K562 (cell line): ENCODE measurements around the gene ZNF8. TPM values are rescaled to one million over a fixed set of nuclear protein-coding genes. Genes with fewer than 3 reads are reported as not detected.

Source experiments
- BACH1 ChIP-seq: fragments of 200-800 bp; sonication (Bioruptor generic); IDR thresholded peaks from 2 replicates; pipeline ENCODE4 v1.6.1; 2016; ENCODE audit warnings: missing genetic modification characterization, missing compliant biosample characterization
- FOXK2 ChIP-seq, 2 experiments: fragments of 450-650 bp; IDR thresholded peaks in 1 of 2; conservative IDR thresholded peaks in 1 of 2; 2 replicates each; pipeline ENCODE4 v1.6.1; 2016; ENCODE audit warnings: low read depth in 2 of 2, mild to moderate bottlenecking in 1 of 2
- GATAD2B ChIP-seq: fragments of 450-650 bp; IDR thresholded peaks from 2 replicates; pipeline ENCODE4 v1.6.1; 2017; ENCODE audit warnings: mild to moderate bottlenecking, borderline replicate concordance
- HMG20A ChIP-seq: fragments of 450-650 bp; formaldehyde crosslinking; conservative IDR thresholded peaks from 2 replicates; pipeline ENCODE4 v1.4.0; 2020; ENCODE audit warnings: mild to moderate bottlenecking, mixed read lengths
- HMG20B ChIP-seq: fragments of 250-450 bp; sonication (Bioruptor Pico); IDR thresholded peaks from 2 replicates; pipeline ENCODE4 v1.5.0; 2021; ENCODE audit warnings: mild to moderate bottlenecking
- KAT8 ChIP-seq: fragments of 450-650 bp; IDR thresholded peaks from 2 replicates; pipeline ENCODE4 v1.6.1; 2016; ENCODE audit warnings: low read depth, mild to moderate bottlenecking
- MYNN ChIP-seq, 2 experiments: sonication (generic); formaldehyde crosslinking in 1 of 2; IDR thresholded peaks; 2 replicates each; pipeline versions ENCODE4 v1.5.0 to v1.6.1; 2016 to 2020; ENCODE audit warnings: antibody characterized with exemption in 1 of 2, missing genetic modification reagents in 1 of 2
- NBN ChIP-seq: fragments of 450-650 bp; IDR thresholded peaks from 2 replicates; pipeline ENCODE4 v1.6.1; 2016; ENCODE audit warnings: low read depth, mild to moderate bottlenecking
- POLR2B ChIP-seq: fragments of 450-650 bp; IDR thresholded peaks from 2 replicates; pipeline ENCODE4 v1.6.1; 2018; ENCODE audit warnings: low read depth; ENCODE audit not compliant: partially characterized antibody
- RB1 ChIP-seq: fragments of 450-650 bp; IDR thresholded peaks from 2 replicates; pipeline ENCODE4 v1.6.1; 2017; ENCODE audit warnings: low read depth, mild to moderate bottlenecking
- SNRNP70 ChIP-seq: fragments of 200-400 bp; formaldehyde crosslinking; optimal IDR thresholded peaks from 2 replicates; pipeline ENCODE3; 2017; ENCODE audit warnings: low read depth, low read length
- ZFP36 ChIP-seq: fragments of 150-350 bp; IDR thresholded peaks from 2 replicates; pipeline ENCODE4 v1.6.1; 2018; ENCODE audit warnings: low read length, low read depth; ENCODE audit not compliant: partially characterized antibody
- ZNF134 ChIP-seq: fragments of 250-450 bp; sonication (Bioruptor Pico); conservative IDR thresholded peaks from 2 replicates; pipeline ENCODE4 v1.4.0; 2020
- ZNF551 ChIP-seq: fragments of 250-450 bp; sonication (Bioruptor Pico); IDR thresholded peaks from 2 replicates; pipeline ENCODE4 v1.5.0; 2021; ENCODE audit warnings: mild to moderate bottlenecking, moderate library complexity
- ZSCAN32 ChIP-seq: fragments of 450-650 bp; formaldehyde crosslinking; IDR thresholded peaks from 2 replicates; pipeline ENCODE4 v1.4.0; 2020; ENCODE audit warnings: mild to moderate bottlenecking, moderate library complexity
- polyA plus RNA-seq, 8 experiments: library from polyadenylated mRNA; depleted of rRNA in 4 of 8; stranded (reverse) in 5 of 8; unstranded in 3 of 8; fragments of >200 nt; fragmentation: Nextera tagmentation in 2 of 8; fragmentation: Illumina TruSeq in 1 of 8; extraction: Ambion mirVana in 2 of 8; extraction: Trizol in 1 of 8; gene quantifications; 2 replicates each; pipeline versions ENCODE4 v1.2.1 to v1.2.3, GENCODE V29; 2011 to 2014; ENCODE audit warnings: inconsistent platforms in 1 of 8, missing spikeins in 1 of 8
- total RNA-seq, 7 experiments: library from RNA; depleted of rRNA in 6 of 7; stranded (reverse); fragments of >200 nt in 6 of 7; fragmentation: Illumina TruSeq in 2 of 7; extraction: Trizol in 2 of 7; gene quantifications; 2 replicates each; pipeline versions ENCODE4 v1.2.1 to v1.2.3, GENCODE V29; 2011 to 2021; ENCODE audit warnings: low replicate concordance in 1 of 7
- TF ChIP-seq, protein P1 (sequence below), 2 experiments: fragments of 450-650 bp in 1 of 2; sonication (generic) in 1 of 2; formaldehyde crosslinking in 1 of 2; IDR thresholded peaks; 2 replicates each; pipeline versions ENCODE4 v1.7.1 to v1.9.0; 2016 to 2022; ENCODE audit warnings: inconsistent platforms in 1 of 2, mild to moderate bottlenecking in 1 of 2, missing genetic modification reagents in 1 of 2
- TF ChIP-seq, protein P2 (sequence below): sonication (generic); formaldehyde crosslinking; IDR thresholded peaks from 2 replicates; pipeline ENCODE4 v1.4.0; 2020; ENCODE audit warnings: mild to moderate bottlenecking, missing genetic modification reagents

ZNF8 gene
- total and polyA plus RNA-seq, 9 of the 15 experiments (the other 6 are each of a cell fraction or from before 2014, with no cell fraction given) = 0.71 to 7.7 (median 4.7) TPM

DNA sequence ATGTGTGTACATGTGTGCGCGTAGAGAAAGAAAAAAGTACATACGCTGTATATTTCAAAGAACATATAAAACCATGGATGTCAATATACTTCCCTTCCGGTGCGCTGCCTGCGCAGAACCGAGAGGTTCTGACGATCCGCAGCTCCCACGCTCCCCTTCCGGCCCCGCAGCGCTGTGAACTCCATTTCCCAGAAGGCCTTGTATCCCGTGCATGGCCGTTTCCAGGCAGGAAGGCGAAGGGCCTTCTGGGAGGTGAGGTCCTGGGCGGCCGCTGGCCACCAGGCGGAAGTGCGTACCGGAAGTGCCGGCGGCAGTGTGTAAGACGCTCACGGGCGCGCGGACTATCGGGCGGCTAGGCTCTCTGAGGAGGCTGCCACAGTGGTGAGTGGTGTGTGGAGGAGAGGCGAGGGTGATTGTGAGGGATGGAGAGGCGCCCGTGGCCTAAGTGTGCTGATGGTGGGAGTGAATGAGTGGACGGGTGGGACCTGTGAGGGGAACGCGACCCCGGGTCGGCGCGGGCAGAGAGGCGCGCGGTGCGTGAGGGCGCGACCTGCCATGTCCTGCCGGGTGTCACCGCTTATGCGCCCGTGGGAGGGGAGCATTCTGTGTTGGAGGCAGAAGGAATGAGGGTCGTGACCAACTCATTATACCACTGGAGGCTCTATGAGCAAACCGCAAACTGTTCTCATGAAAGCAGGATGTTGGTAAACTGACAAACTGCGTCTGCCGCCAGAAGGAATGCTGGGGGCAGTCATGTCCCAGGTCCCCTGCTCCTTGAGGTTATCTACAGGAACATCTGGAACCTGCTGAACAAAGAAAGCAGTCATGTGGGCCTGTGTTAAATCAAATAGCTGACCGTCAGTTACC, 26.5 kb downstream of the ZNF8 start, which contains the start of gene ERVK3-1 (continued):
- TF ChIP-seq, protein P1, sequence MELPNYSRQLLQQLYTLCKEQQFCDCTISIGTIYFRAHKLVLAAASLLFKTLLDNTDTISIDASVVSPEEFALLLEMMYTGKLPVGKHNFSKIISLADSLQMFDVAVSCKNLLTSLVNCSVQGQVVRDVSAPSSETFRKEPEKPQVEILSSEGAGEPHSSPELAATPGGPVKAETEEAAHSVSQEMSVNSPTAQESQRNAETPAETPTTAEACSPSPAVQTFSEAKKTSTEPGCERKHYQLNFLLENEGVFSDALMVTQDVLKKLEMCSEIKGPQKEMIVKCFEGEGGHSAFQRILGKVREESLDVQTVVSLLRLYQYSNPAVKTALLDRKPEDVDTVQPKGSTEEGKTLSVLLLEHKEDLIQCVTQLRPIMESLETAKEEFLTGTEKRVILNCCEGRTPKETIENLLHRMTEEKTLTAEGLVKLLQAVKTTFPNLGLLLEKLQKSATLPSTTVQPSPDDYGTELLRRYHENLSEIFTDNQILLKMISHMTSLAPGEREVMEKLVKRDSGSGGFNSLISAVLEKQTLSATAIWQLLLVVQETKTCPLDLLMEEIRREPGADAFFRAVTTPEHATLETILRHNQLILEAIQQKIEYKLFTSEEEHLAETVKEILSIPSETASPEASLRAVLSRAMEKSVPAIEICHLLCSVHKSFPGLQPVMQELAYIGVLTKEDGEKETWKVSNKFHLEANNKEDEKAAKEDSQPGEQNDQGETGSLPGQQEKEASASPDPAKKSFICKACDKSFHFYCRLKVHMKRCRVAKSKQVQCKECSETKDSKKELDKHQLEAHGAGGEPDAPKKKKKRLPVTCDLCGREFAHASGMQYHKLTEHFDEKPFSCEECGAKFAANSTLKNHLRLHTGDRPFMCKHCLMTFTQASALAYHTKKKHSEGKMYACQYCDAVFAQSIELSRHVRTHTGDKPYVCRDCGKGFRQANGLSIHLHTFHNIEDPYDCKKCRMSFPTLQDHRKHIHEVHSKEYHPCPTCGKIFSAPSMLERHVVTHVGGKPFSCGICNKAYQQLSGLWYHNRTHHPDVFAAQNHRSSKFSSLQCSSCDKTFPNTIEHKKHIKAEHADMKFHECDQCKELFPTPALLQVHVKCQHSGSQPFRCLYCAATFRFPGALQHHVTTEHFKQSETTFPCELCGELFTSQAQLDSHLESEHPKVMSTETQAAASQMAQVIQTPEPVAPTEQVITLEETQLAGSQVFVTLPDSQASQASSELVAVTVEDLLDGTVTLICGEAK (IDR thresholded peaks at IDR 0.05) = peak; percentile 98
- TF ChIP-seq, protein P1 (CRISPR knock-in tag; IDR thresholded peaks at IDR 0.05) = no peak
- TF ChIP-seq ZNF134 (CRISPR knock-in tag) = no peak
- TF ChIP-seq HMG20B (CRISPR knock-in tag) = no peak
- TF ChIP-seq HMG20A (CRISPR knock-in tag) = no peak
- 0 out of 2 replicates have a peak, but pooled peaks have one; percentile 18 for TF ChIP-seq NBN
- peak; percentile 56; the same call in 1 of the 2 replicates for TF ChIP-seq RB1
- 0 out of 2 replicates have a peak, but pooled peaks have one; percentile 54 for TF ChIP-seq GATAD2B
- TF ChIP-seq POLR2B = peak; percentile 98
- no peak for TF ChIP-seq SNRNP70
- TF ChIP-seq, protein P2, sequence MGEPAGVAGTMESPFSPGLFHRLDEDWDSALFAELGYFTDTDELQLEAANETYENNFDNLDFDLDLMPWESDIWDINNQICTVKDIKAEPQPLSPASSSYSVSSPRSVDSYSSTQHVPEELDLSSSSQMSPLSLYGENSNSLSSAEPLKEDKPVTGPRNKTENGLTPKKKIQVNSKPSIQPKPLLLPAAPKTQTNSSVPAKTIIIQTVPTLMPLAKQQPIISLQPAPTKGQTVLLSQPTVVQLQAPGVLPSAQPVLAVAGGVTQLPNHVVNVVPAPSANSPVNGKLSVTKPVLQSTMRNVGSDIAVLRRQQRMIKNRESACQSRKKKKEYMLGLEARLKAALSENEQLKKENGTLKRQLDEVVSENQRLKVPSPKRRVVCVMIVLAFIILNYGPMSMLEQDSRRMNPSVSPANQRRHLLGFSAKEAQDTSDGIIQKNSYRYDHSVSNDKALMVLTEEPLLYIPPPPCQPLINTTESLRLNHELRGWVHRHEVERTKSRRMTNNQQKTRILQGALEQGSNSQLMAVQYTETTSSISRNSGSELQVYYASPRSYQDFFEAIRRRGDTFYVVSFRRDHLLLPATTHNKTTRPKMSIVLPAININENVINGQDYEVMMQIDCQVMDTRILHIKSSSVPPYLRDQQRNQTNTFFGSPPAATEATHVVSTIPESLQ (CRISPR knock-in tag) = no peak; the same call in 1 of the 2 replicates
- no peak for TF ChIP-seq BACH1 (tag)
- TF ChIP-seq FOXK2 (conservative IDR thresholded peaks at IDR 0.05 in 1 of 2, IDR thresholded peaks at IDR 0.05 in 1 of 2; ENCODE audit: low read depth in 2 of 2) = peak; percentile 56 to 80; a peak in 3 of 4 replicates
- TF ChIP-seq ZFP36 = no peak
- no peak for TF ChIP-seq KAT8
- TF ChIP-seq ZSCAN32 = no peak
- TF ChIP-seq MYNN (IDR thresholded peaks at IDR 0.05) = no peak
- no peak for TF ChIP-seq MYNN (CRISPR knock-in tag; IDR thresholded peaks at IDR 0.05)
- no peak for TF ChIP-seq ZNF551 (CRISPR knock-in tag)
